ENCODE data around the gene LAMA2. TPM values are rescaled to one million over a fixed set of nuclear protein-coding genes. Genes with fewer than 3 reads are reported as not detected.
A peak's percentile ranks its signal among the peaks of the same experiment; 100 is the strongest.

LAMA2 gene
- total RNA-seq, 1 experiment from 2014 or later, result 112 TPM

- no peak for DNase-seq (ENCODE audit: low read depth)
Observed at GRCh38 chr6:129309154-129309553, 426.2 kb downstream of the LAMA2 start.

GRCh38 chr6:129312880-129313279 is 429.9 kb downstream of the LAMA2 start:
- peak; percentile 46 for DNase-seq (ENCODE audit: low read depth)

DNA sequence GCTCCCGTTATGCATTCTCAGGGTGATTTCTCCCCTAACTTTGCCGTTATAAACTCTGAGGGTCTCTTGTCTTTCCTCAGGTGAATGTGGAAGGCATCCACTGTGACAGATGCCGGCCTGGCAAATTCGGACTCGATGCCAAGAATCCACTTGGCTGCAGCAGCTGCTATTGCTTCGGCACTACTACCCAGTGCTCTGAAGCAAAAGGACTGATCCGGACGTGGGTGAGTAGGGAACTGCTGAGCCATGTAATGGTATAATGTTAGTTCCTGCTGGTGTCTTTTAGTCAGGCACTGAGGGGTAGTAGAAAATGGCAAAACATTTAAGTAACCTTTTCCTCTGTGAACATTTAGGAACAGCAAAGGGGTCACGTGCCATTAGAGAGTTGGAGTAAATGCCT is 431.6 kb downstream of the LAMA2 start:
- no peak for DNase-seq (ENCODE audit: low read depth)

- DNase-seq (ENCODE audit: low read depth), result peak; percentile 47
Observed at GRCh38 chr6:129317931-129318820, 435.2 kb downstream of the LAMA2 start.

DNA sequence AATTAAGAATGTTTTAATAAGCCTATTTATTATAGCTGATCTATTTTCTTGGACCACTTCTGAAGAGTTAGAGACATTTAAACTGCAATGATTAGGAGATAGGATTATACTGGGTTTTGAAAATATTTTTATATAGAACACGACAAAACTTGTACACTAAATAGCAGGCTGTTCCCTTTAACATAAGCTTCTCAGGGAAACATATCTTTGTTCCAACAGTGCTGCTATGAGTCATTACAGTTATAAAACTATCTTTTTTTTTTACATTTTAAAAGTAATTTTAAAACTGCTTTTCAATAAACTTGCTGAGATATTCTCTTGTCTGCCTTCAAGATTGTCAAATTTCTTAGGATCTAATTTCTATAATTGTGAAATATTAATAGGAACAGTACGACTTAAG is 438.0 kb downstream of the LAMA2 start:
- DNase-seq (ENCODE audit: low read depth), result no peak

GRCh38 chr6:129321303-129321702 is 438.4 kb downstream of the LAMA2 start:
- DNase-seq (ENCODE audit: low read depth), result no peak

- no peak for DNase-seq (ENCODE audit: low read depth)
Observed at GRCh38 chr6:129324345-129324744, 441.4 kb downstream of the LAMA2 start.

DNA sequence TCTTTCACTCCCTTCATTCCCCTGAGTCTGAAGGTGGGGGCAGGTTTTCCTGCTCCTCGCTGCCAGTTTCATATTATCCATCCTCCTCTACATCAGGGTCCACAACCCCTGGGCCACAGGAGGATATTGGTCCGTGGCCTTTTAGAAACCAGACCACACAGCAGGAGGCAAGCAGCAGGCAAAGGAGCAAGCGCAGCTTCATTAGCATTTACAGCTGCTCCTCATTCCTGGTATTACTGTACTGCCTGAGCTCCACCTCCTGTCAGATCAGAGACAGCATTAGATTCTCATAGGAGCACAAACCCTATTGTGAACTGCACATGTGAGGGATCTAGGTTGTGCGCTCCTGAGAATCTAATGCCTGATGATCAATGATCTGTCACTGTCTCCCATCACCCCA is 446.7 kb downstream of the LAMA2 start:
- no peak for DNase-seq (ENCODE audit: low read depth)

DNA sequence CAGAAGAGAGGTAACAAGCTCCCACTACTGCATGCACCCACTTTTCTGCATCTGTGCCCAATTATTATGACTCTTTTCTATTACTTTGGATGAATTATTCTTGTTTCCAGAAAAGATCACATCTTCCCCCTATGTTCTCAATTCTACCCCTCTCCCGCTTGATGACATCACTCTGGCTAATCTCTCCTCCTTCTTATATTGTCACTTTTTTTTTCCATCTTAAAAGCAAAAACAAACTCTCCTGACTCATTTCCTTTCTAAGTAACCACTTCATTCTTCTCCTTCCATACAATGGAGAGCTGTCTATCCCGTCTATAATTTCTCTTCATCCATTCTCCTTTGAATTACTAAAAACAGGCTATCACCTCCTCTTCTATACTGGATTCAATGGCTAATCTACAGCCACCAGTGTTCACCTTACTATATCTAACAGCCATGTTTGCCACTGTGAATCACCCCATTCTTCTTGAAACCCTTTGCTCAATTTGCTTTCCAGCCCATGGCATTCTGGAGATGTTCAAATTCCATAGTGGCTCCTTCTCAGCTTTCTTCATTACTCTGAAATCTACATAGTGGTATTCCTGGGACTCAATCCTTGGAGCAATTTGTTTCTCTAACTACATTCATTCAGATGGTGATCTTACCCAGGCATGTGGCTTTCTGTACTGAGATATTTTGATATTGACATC is 448.7 kb downstream of the LAMA2 start:
- DNase-seq (ENCODE audit: low read depth), result peak; percentile 67

DNA sequence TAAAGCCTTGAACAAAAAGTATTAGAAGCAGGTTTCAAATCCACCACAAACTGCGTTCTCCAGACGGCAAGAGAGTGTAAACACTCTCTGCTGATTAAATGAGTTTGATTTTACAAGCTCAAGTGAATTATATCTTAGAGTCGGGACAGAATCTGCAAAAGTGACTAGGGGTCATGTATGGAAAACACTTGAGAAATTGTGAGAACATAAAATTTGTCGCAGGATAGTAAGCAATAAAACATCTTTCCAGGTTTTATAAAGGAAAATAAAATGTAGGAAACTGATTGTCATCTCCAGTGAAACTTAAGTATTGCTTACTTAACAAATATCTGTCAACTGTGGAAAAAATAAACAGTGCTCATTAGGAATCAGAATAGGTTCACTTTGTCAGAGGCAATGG is 452.9 kb downstream of the LAMA2 start:
- DNase-seq (ENCODE audit: low read depth), result no peak

GRCh38 chr6:129338683-129339082 is 455.7 kb downstream of the LAMA2 start:
- no peak for DNase-seq (ENCODE audit: low read depth)

DNA sequence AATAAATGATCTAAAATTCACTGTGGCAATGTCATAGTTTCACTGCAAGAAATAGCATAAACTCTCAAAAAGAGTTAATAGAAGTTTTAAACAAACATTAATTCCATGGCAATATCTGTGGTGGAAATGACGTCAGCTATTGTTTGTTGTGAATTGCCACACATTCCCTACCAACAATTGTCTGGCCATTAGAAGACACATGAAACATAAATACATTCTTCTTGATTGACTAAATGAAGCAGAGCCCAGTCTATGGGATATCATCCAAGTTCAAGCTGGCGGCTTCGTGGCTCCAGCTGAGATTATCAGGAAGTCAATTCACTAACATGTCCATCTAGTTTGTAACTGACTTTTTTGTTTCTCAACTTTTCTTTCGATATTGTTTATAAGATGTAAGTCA is 458.0 kb downstream of the LAMA2 start:
- DNase-seq (ENCODE audit: low read depth), result peak; percentile 66

GRCh38 chr6:129342243-129342642 is 459.3 kb downstream of the LAMA2 start:
- DNase-seq (ENCODE audit: low read depth), result peak; percentile 28

DNA sequence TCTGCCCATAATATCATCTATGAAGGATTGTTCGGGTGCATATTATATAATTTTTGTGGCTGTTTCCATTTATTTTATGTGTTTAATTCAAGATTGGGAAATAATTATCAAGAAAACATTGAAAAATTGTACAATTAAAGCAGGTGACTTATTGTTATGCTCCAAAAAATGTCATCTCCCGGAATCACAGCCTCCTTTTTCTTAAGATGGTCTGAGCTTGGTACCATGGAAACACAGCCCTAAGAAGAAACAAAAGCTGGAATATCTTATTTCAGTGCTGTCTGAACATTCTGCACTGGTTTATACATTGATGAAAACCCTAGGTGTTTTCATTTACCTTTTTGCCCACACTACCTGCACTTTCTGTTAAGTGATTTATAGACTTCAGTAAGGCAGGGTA is 459.9 kb downstream of the LAMA2 start:
- DNase-seq (ENCODE audit: low read depth), result no peak

- DNase-seq (ENCODE audit: low read depth), result no peak
Observed at GRCh38 chr6:129344379-129344778, 461.4 kb downstream of the LAMA2 start.

GRCh38 chr6:129345890-129346289 is 463.0 kb downstream of the LAMA2 start:
- peak; percentile 51 for DNase-seq (ENCODE audit: low read depth)

DNA sequence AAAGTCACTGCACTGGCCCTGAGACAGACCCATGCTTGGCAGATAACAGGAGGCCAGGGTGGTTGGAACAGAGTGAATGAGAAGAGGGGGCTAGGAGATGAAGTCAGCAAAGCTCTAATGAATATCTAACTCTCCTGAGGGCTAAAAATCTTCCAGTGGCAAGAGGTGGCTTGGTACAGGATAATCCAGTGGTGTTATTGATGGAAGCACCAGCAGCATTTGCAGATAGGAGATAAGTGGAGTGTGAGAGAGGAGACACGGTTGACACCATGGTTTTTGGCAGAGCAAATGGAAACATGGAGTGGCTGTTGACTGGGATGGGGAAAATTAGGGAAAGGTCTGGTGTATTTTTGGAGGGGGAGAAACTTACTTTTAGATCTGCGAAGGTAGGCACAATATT is 464.0 kb downstream of the LAMA2 start:
- no peak for DNase-seq (ENCODE audit: low read depth)

DNA sequence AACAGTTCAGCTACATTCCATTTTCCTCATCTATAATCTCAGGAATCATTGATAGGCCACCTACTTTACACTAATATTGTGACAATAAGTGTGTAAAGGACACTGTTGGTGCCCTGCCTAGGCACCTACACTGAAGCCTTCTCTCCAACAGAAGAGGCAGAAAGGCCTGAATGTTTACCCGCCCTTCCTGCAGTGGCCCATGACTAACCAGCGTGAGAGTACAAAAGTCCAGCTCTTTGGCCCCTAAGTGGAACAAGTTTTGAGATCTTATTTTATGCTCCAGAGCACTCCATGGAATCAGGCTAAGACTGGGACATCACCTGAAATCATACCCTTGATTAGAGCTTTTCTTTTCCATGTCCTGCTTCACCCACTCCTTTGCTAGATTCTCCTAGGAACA is 467.3 kb downstream of the LAMA2 start:
- DNase-seq (ENCODE audit: low read depth), result no peak

DNA sequence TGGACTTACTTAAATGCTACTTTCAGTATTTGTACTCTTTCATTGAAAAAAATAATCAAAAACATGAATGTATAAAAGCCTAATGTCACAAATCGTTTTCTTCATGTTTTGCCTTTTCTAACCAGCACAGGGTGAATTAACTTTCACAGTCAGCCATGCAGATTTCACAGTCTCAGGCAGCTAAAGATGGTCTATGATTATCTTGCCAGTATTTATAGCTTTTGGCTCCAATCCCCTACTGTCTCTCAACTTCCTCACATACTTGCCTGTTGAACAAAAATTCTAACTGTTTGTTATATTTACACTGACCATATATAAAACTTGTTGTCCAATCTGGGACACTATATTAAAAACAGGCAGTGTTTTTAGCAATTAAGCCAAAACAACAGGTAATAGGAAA is 468.9 kb downstream of the LAMA2 start:
- DNase-seq (ENCODE audit: low read depth), result no peak

GRCh38 chr6:129353067-129353466 is 470.1 kb downstream of the LAMA2 start:
- no peak for DNase-seq (ENCODE audit: low read depth)

DNA sequence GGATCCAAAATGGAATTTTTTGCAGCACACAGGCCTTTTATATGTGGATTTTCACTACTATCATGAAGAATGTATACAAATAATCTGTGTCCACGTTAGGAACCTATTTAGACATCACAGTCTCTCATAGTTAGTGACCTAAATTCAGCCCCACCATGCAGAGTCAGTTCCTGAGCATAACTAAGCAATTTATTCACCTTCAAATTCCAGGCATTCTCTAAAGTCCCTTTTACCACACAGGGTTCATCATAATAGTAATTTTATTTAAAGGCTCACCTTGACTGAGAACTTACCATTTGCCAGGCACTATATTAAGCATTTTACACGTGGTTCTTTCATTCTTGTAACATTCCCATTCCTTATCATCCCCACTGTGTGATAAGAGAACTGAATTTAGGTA is 473.2 kb downstream of the LAMA2 start:
- DNase-seq (ENCODE audit: low read depth), result no peak

DNA sequence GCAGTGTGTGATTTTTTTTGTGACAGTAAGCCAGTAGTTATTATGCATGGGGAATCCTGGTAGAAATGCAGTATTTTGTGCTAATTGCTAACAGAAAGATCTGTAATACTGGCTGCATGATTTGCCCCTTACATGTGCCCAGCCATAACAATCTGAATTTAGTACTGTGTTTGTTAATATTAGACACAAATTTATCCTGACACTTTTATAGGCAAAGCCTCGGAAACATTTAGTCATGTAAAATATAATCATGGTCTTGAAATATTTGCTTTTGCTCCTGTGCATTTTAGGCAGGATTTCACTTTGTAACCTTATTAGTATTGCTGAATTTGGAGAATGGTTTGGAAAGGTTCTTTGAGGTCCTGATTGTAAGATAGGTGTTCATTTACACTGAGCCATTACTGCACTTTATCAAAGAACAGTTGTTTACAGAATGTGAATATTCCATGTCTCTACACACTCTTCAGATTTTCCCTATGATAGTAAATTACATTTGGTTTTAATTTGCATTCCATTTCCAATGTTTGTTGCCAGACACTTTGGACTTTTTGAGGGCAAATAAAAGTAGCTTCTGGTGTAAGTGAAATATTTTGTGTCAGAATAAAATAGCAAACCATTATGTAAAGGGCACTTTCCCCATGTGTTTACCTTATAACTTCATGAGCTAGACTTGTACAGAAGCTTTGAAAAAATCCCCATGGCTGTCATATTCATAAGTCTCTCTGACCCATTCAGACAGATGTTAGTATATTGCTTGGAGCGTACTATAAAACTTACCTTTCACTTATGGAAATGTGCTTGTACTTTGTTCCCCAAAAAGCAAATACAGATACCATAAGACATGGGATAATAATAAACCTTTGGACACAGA is 477.1 kb downstream of the LAMA2 start:
- no peak for DNase-seq (ENCODE audit: low read depth)
